SKM-1 treated with dmso at 0.1 percent for 144 hours (cell line): ENCODE data around the gene ASTN2.
A peak's percentile ranks its signal among the peaks of the same experiment; 100 is the strongest.

Experiments
- DNase-seq: peaks from one replicate; lab custom pipeline; 2025; ENCODE audit not compliant: unreplicated experiment; lab: John Stamatoyannopoulos, UW

Gene ASTN2

GRCh38 chr9:117415358-117415914 is 579 bp upstream of the ASTN2 start:
- DNase-seq, result no peak

GRCh38 chr9:117414220-117414905 is 494 bp downstream of the ASTN2 start:
- no peak for DNase-seq

- no peak for DNase-seq
Observed at GRCh38 chr9:117413346-117414219, 1.3 kb downstream of the ASTN2 start.

GRCh38 chr9:117412841-117413240 is 2.0 kb downstream of the ASTN2 start:
- DNase-seq, result no peak

GRCh38 chr9:117412006-117412715 is 2.7 kb downstream of the ASTN2 start:
- DNase-seq, result no peak

GRCh38 chr9:117411547-117411946 is 3.3 kb downstream of the ASTN2 start:
- peak; percentile 13 for DNase-seq

- DNase-seq, result no peak
Observed at GRCh38 chr9:117409321-117409720, 5.5 kb downstream of the ASTN2 start.

- DNase-seq, result no peak
Observed at GRCh38 chr9:117407436-117408022, 7.3 kb downstream of the ASTN2 start.

GRCh38 chr9:117405950-117406705 is 8.7 kb downstream of the ASTN2 start:
- no peak for DNase-seq

GRCh38 chr9:117403848-117404247 is 11.0 kb downstream of the ASTN2 start:
- no peak for DNase-seq

GRCh38 chr9:117403403-117403811 is 11.4 kb downstream of the ASTN2 start:
- no peak for DNase-seq

- DNase-seq, result no peak
Observed at GRCh38 chr9:117400171-117400570, 14.7 kb downstream of the ASTN2 start.

GRCh38 chr9:117395151-117395650 is 19.7 kb downstream of the ASTN2 start:
- no peak for DNase-seq

- DNase-seq, result no peak
Observed at GRCh38 chr9:117394655-117395054, 20.2 kb downstream of the ASTN2 start.

GRCh38 chr9:117392992-117393391 is 21.9 kb downstream of the ASTN2 start:
- no peak for DNase-seq

GRCh38 chr9:117387422-117387821 is 27.4 kb downstream of the ASTN2 start:
- no peak for DNase-seq

GRCh38 chr9:117379341-117379740 is 35.5 kb downstream of the ASTN2 start:
- DNase-seq, result no peak

- no peak for DNase-seq
Observed at GRCh38 chr9:117377046-117377445, 37.8 kb downstream of the ASTN2 start.

- no peak for DNase-seq
Observed at GRCh38 chr9:117375956-117376355, 38.9 kb downstream of the ASTN2 start.

GRCh38 chr9:117374076-117374725 is 40.7 kb downstream of the ASTN2 start:
- DNase-seq, result no peak
